GM12878 (cell line): ENCODE results near the gene SORCS2. TPM values are rescaled to one million over a fixed set of nuclear protein-coding genes. Genes with fewer than 3 reads are reported as not detected.

Source experiments
- ATAC-seq: fragments of 200-7000 bp; cut with Tn5 transposase; 3 replicates; pipeline ENCODE4 v1.9.1; 2020; ENCODE audit warnings: mild to moderate bottlenecking, moderate library complexity
- BruUV-seq: library from RNA; stranded (reverse); fragments of 400-500 nt; replicated peaks from 2 replicates; lab custom pipeline; 2021; lab: Mats Ljungman, UMichigan
- CTCF ChIA-PET: fragments of 300-600 bp; sonication (Branson Sonifier 250); formaldehyde crosslinking; extraction: SDS; loops from one replicate; lab custom pipeline; 2021; ENCODE audit warnings: inconsistent platforms; lab: Yijun Ruan, JAX
- POLR2A ChIA-PET: fragments of 350-600 bp; formaldehyde crosslinking; extraction: SDS; loops from one replicate; lab custom pipeline; 2021; ENCODE audit warnings: inconsistent platforms; lab: Charles Lee
- RAD21 ChIA-PET: fragments of 300-600 bp; sonication (Branson Sonifier 250); formaldehyde crosslinking; loops from one replicate; lab custom pipeline; 2023; ENCODE audit warnings: antibody characterized with exemption; ENCODE audit not compliant: unreplicated experiment; lab: Charles Lee
- SMC1A ChIA-PET: fragments of 300-600 bp; sonication (Branson Sonifier 250); formaldehyde crosslinking; loops from one replicate; lab custom pipeline; 2023; ENCODE audit not compliant: unreplicated experiment, uncharacterized antibody; lab: Charles Lee
- DNase-seq: peaks from one replicate; pipeline ENCODE4 v3.0.0-alpha.2; 2011; ENCODE audit warnings: low read depth, low spot score
- FAIRE-seq: peaks from 3 replicates; lab custom pipeline; 2011; peaks lifted over from hg19 to GRCh38; lab: Jason Lieb, UNC
- H2AFZ ChIP-seq: 2 replicates; pipeline ENCODE4 v1.6.0; 2011; ENCODE audit warnings: low read depth, low read length, control low read depth; ENCODE audit not compliant: control insufficient read depth
- H3K27ac ChIP-seq: 2 replicates; pipeline ENCODE4 v1.5.1; 2011; ENCODE audit warnings: control low read depth; ENCODE audit not compliant: control insufficient read depth, insufficient read depth
- H3K27me3 ChIP-seq, 2 experiments: replicated peaks in 1 of 2; 2 replicates each; pipeline versions ENCODE4 v1.6.0 to v1.6.1; 2011; ENCODE audit warnings: low read length in 1 of 2; ENCODE audit not compliant: control insufficient read depth in 2 of 2, insufficient read depth in 2 of 2
- H3K36me3 ChIP-seq, 2 experiments: 2 replicates each; pipeline ENCODE4 v1.5.1; 2011; ENCODE audit warnings: low read length in 1 of 2; ENCODE audit not compliant: control insufficient read depth in 2 of 2, insufficient read depth in 2 of 2
- H3K4me1 ChIP-seq: 2 replicates; pipeline ENCODE4 v1.6.1; 2011; ENCODE audit warnings: mild to moderate bottlenecking, low read length, moderate library complexity, mixed read lengths; ENCODE audit not compliant: control insufficient read depth, insufficient read depth
- H3K4me2 ChIP-seq: 2 replicates; pipeline ENCODE4 v1.6.0; 2011; ENCODE audit warnings: control low read depth; ENCODE audit not compliant: control insufficient read depth, insufficient read depth
- H3K4me3 ChIP-seq: fragments of 200-600 bp; sonication (generic); 2 replicates; pipeline ENCODE4 v1.5.1; 2016
- H3K79me2 ChIP-seq: 2 replicates; pipeline ENCODE4 v1.6.0; 2011; ENCODE audit warnings: low read length; ENCODE audit not compliant: control insufficient read depth, insufficient read depth
- H3K9ac ChIP-seq: 2 replicates; pipeline ENCODE4 v1.8.0; 2011; ENCODE audit warnings: low read length, control low read depth, mixed read lengths; ENCODE audit not compliant: control insufficient read depth, insufficient read depth
- H3K9me3 ChIP-seq: replicated peaks from 3 replicates; pipeline ENCODE4 v1.5.1; 2011; ENCODE audit warnings: mild to moderate bottlenecking, low read length; ENCODE audit not compliant: control insufficient read depth, insufficient read depth
- H4K20me1 ChIP-seq: 2 replicates; pipeline ENCODE4 v1.6.0; 2011; ENCODE audit not compliant: control insufficient read depth, insufficient read depth
- BCLAF1 ChIP-seq: fragments of 450-650 bp; IDR thresholded peaks from 2 replicates; pipeline ENCODE4 v1.6.1; 2017; ENCODE audit warnings: antibody characterized with exemption, mild to moderate bottlenecking, moderate library complexity
- BRCA1 ChIP-seq: IDR thresholded peaks from 2 replicates; pipeline ENCODE4 v1.6.1; 2011; ENCODE audit warnings: low read depth, low read length, improper control_type of control experiment
- CHD4 ChIP-seq: fragments of 200-600 bp; sonication (generic); IDR thresholded peaks from 2 replicates; pipeline ENCODE4 v1.6.1; 2016; ENCODE audit warnings: mild to moderate bottlenecking
- CREB1 ChIP-seq: IDR thresholded peaks from 2 replicates; pipeline ENCODE4 v1.6.1; 2012; ENCODE audit warnings: low read depth, mild to moderate bottlenecking, inconsistent platforms
- CREM ChIP-seq: IDR thresholded peaks from 2 replicates; pipeline ENCODE4 v1.6.1; 2014; ENCODE audit warnings: antibody characterized with exemption, low read depth
- CUX1 ChIP-seq: IDR thresholded peaks from 2 replicates; pipeline ENCODE4 v1.6.1; 2012; ENCODE audit warnings: improper control_type of control experiment, low read depth, low read length; ENCODE audit not compliant: insufficient replicate concordance
- MYC ChIP-seq: IDR thresholded peaks from 2 replicates; pipeline ENCODE4 v1.6.1; 2011; ENCODE audit warnings: mild to moderate bottlenecking, low read length, moderate library complexity, inconsistent platforms; ENCODE audit not compliant: insufficient read depth, insufficient replicate concordance, insufficient read length, severe bottlenecking
- NFIC ChIP-seq: IDR thresholded peaks from 2 replicates; pipeline ENCODE4 v1.6.1; 2012; ENCODE audit warnings: low read depth, mild to moderate bottlenecking, inconsistent platforms, low read length, moderate library complexity
- PAX8 ChIP-seq: fragments of 450-650 bp; IDR thresholded peaks from 2 replicates; pipeline ENCODE4 v1.6.1; 2017; ENCODE audit warnings: mild to moderate bottlenecking, moderate library complexity
- RCOR1 ChIP-seq: conservative IDR thresholded peaks from 2 replicates; pipeline ENCODE4 v1.6.1; 2012; ENCODE audit warnings: low read depth, low read length, improper control_type of control experiment
- SMAD1 ChIP-seq: fragments of 450-650 bp; IDR thresholded peaks from 2 replicates; pipeline ENCODE4 v1.6.1; 2018; ENCODE audit warnings: mild to moderate bottlenecking, low read depth; ENCODE audit not compliant: partially characterized antibody
- SMAD5 ChIP-seq: IDR thresholded peaks from 2 replicates; pipeline ENCODE4 v1.6.1; 2016; ENCODE audit warnings: antibody characterized with exemption, low read depth
- SP1 ChIP-seq: IDR thresholded peaks from one replicate; pipeline ENCODE4 v1.6.1; 2011; ENCODE audit warnings: low read depth, low read length
- TCF7 ChIP-seq: IDR thresholded peaks from 2 replicates; pipeline ENCODE4 v1.6.1; 2014; ENCODE audit warnings: antibody characterized with exemption, borderline replicate concordance
- ZNF274 ChIP-seq: IDR thresholded peaks from one replicate; pipeline ENCODE4 v1.8.0; 2011; ENCODE audit not compliant: insufficient read length, insufficient read depth
- whole genome bisulfite sequencing: methylation state at CpG from one replicate; pipeline ENCODE4 v1.1.6; 2016; ENCODE audit warnings: low lambda C conversion rate; ENCODE audit not compliant: insufficient replicate concordance, insufficient coverage; ENCODE audit errors: missing lambda C conversion rate; 5-methylcytosine and 5-hydroxymethylcytosine counted together
- in situ Hi-C: fragments of 300-500 bp; cut with MboI; formaldehyde crosslinking; loops from 9 replicates; pipeline ENCODE4 v1.14.3; 2018; ENCODE audit warnings: mixed read lengths
- intact Hi-C: fragments of 100-400 bp; cut with micrococcal nuclease; formaldehyde crosslinking; loops from one replicate; pipeline ENCODE4 v1.14.2; 2022; ENCODE audit not compliant: unreplicated experiment
- polyA plus RNA-seq, 11 experiments: library from polyadenylated mRNA; depleted of rRNA in 4 of 11; unstranded in 6 of 11; stranded (reverse) in 5 of 11; fragments of >200 nt; fragmentation: Nextera tagmentation in 4 of 11; fragmentation: Illumina TruSeq in 1 of 11; extraction: Ambion mirVana in 4 of 11; extraction: Trizol in 1 of 11; gene quantifications; 1 replicate in 1 of 11; 2 replicates in 10 of 11; pipeline versions ENCODE4 v1.2.1 to v1.2.3, GENCODE V29; 2011 to 2016; ENCODE audit warnings: inconsistent platforms in 2 of 11, missing spikeins in 2 of 11, low read depth in 1 of 11
- total RNA-seq, 4 experiments: library from RNA; depleted of rRNA in 3 of 4; stranded (reverse); fragments of >200 nt in 3 of 4; fragmentation: Illumina TruSeq in 1 of 4; extraction: Trizol in 1 of 4; gene quantifications; 2 replicates each; pipeline versions ENCODE4 v1.2.1 to v1.2.3, GENCODE V29; 2013 to 2021

The SORCS2 gene
- total and polyA plus RNA-seq, 10 of the 15 experiments (the other 5 are each of a cell fraction or from before 2014, with no cell fraction given): 0.01 to 0.15 (median 0.05) TPM; not detected in 5

GRCh38 chr4:7472442-7473013, 280.2 kb downstream of the SORCS2 start (continued):
- TF ChIP-seq SP1 (no peak), BRCA1 (no peak), NFIC (no peak), RCOR1 (no peak)

DNA sequence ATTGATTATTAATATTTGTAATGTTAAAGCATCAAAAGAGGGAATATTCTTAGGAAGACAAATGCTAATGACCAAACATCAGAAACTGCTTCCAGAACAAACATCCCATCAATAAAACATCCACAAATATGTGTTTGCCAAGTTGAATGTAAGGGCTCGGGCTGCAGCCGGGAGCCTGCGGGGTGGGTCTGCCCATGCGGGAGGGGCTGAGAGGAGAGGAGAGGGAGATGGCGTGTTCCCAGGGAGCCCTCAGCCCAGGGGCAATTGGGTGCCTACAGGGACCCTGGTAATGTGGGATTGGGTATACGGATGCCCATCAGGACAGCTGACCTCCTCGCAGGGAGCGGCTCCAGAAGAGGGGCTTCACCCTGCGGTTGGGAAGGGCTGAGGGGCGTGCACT, 280.7 kb downstream of the SORCS2 start:
- RAD21 ChIA-PET: no interaction called here
- TF ChIP-seq TCF7: no peak
- no peak for TF ChIP-seq PAX8
- TF ChIP-seq ZNF274: no peak
- TF ChIP-seq SMAD5: no peak
- no peak for TF ChIP-seq CREB1
- no peak for TF ChIP-seq BRCA1
- no peak for TF ChIP-seq BCLAF1
- no peak for TF ChIP-seq MYC
- no peak for TF ChIP-seq CHD4
- no peak for TF ChIP-seq CREM
- no peak for TF ChIP-seq CUX1
- TF ChIP-seq SMAD1: no peak

More for the DNA sequence above, 280.7 kb downstream of the SORCS2 start:
- DNase-seq (no peak), FAIRE-seq (no peak), ATAC-seq (no peak)
- CTCF ChIA-PET: no interaction called here
- SMC1A ChIA-PET: no interaction called here
- no TSS peak for BruUV-seq
- Histone ChIP-seq H3K4me1 (no peaks in the 10 kb centered on the region), H4K20me1 (no peaks in the 10 kb centered on the region), H3K27me3 (no peaks in the 10 kb centered on the region; a peak in 1 of 4 replicates), H3K4me3 (no peak overlapping the region), H3K27ac (no peak overlapping the region), H3K9ac (no peak overlapping the region), H3K79me2 (no peaks in the 10 kb centered on the region), H2AFZ (no peak overlapping the region), H3K36me3 (no peaks in the 10 kb centered on the region), H3K9me3 (no peaks in the 10 kb centered on the region), H3K4me2 (no peak overlapping the region)
- intact Hi-C loops: no loop called here
- POLR2A ChIA-PET: no interaction called here
- in situ Hi-C loops: no loop called here
- WGBS: 75% methylated on average over 8 of the region's 10 CpGs
